ENCODE measurements around the gene MAN1C1. TPM values are rescaled to one million over a fixed set of nuclear protein-coding genes. Genes with fewer than 3 reads are reported as not detected.
A peak's percentile ranks its signal among the peaks of the same experiment; 100 is the strongest.

Gene MAN1C1
- total and polyA plus RNA-seq, 8 donors: 2.1 to 9.2 (median 4.0) TPM

- 89 to 91% methylated on average over 4 of the region's 4 CpGs for WGBS, 2 donors
- H3K4me3 ChIP-seq: no peak overlapping the region
- H3K27ac ChIP-seq: no peak overlapping the region
- TF ChIP-seq CTCF (IDR thresholded peaks at IDR 0.05): no peak
- no peaks in the 10 kb centered on the region for H3K9me3 ChIP-seq
- DNase-seq (no peak), FAIRE-seq (no peak), ATAC-seq (no peak)
- H3K4me1 ChIP-seq: peaks cover 0 to 11% (median 4%) of the 10 kb centered on the region in 3 donors
- H3K36me3 ChIP-seq: no peaks in the 10 kb centered on the region
- intact Hi-C loops (cut with DNase I): no loop called here
- no peaks in the 10 kb centered on the region for H3K27me3 ChIP-seq
Observed at GRCh38 chr1:25723250-25723880, 106.8 kb downstream of the MAN1C1 start.

- peaks cover 0 to 14% (median 8%) of the 10 kb centered on the region in 3 donors for H3K4me1 ChIP-seq
- H3K36me3 ChIP-seq: no peaks in the 10 kb centered on the region
- intact Hi-C loops (cut with DNase I): no loop called here
- no peaks in the 10 kb centered on the region for H3K9me3 ChIP-seq
- H3K27ac ChIP-seq: no peak overlapping the region
- no peak for FAIRE-seq
- DNase-seq: no peak
- no peak for ATAC-seq
- no peaks in the 10 kb centered on the region for H3K27me3 ChIP-seq
- no peak for TF ChIP-seq CTCF (IDR thresholded peaks at IDR 0.05)
- no peak overlapping the region for H3K4me3 ChIP-seq
- WGBS, 2 donors: 90 to 92% methylated on average over 7 of the region's 7 CpGs
Observed at GRCh38 chr1:25724201-25724600, 107.6 kb downstream of the MAN1C1 start.

- Histone ChIP-seq H3K27ac (no peak overlapping the region), H3K4me1 (peaks cover 0 to 17% (median 9%) of the 10 kb centered on the region in 3 donors), H3K4me3 (no peak overlapping the region), H3K36me3 (no peaks in the 10 kb centered on the region), H3K27me3 (no peaks in the 10 kb centered on the region), H3K9me3 (no peaks in the 10 kb centered on the region)
- DNase-seq (no peak), FAIRE-seq (no peak), ATAC-seq (no peak)
- WGBS, 2 donors: 94 to 100% methylated on average over 2 of the region's 2 CpGs
- no peak for TF ChIP-seq CTCF (IDR thresholded peaks at IDR 0.05)
- intact Hi-C loops (cut with DNase I): no loop called here
Observed at GRCh38 chr1:25724966-25725365, 108.4 kb downstream of the MAN1C1 start.

DNA sequence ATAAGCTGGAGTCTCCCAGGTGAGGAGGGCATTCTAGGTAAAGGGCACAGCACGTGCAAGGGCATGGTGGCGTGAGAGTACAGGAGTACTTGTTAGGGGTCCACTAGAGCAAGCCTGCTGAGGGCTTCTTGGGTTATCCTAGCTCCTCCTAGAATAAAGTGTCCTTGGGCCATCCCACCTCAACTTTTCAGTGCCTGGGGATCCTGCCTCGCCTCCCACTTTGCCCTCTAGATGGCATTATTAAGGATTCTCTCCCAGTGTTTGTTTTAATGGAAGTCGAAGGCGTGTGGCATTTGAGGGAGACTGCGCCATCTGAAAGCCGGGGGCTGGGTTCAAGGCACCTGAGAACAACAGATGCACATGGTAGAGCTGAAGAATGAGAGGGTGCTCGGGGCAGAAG is 108.9 kb downstream of the MAN1C1 start:
- Histone ChIP-seq H3K4me1 (peaks cover 0 to 23% (median 11%) of the 10 kb centered on the region in 3 donors), H3K9me3 (no peaks in the 10 kb centered on the region), H3K4me3 (no peak overlapping the region), H3K36me3 (no peaks in the 10 kb centered on the region), H3K27ac (no peak overlapping the region), H3K27me3 (no peaks in the 10 kb centered on the region)
- intact Hi-C loops (cut with DNase I): no loop called here
- 92 to 95% methylated on average over 8 of the region's 8 CpGs for WGBS, 2 donors
- ATAC-seq: no peak
- FAIRE-seq: no peak
- DNase-seq: no peak
- TF ChIP-seq CTCF (IDR thresholded peaks at IDR 0.05): no peak

DNA sequence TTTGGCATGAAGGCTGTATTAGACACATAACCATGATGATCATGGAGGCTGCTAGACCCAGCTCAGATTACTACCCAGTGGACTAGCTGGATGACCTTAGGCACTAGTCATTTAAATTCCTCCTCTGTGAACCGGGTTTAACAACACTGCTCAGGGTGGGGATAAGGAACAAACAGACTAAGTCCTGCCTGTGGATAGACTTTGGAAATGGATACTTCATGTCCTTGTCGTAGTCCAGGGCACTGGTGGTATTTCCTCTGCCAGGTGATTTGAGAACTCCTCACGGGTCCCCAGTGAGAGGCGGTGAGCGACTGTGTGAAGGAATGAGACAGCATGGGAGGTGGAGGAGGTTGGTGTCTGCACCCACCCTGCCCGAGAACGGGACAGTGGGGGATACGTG is 110.5 kb downstream of the MAN1C1 start:
- intact Hi-C loops (cut with DNase I): no loop called here
- Histone ChIP-seq H3K9me3 (no peaks in the 10 kb centered on the region), H3K27ac (peak overlapping the region in 1 of 4 donors; percentile 9), H3K36me3 (no peaks in the 10 kb centered on the region), H3K4me3 (no peak overlapping the region), H3K4me1 (peaks cover 0 to 27% (median 11%) of the 10 kb centered on the region in 3 donors), H3K27me3 (no peaks in the 10 kb centered on the region)
- TF ChIP-seq CTCF (IDR thresholded peaks at IDR 0.05): no peak
- peak; percentile 6 to 22 (median 16) for ATAC-seq
- no peak for FAIRE-seq
- DNase-seq: no peak
- 64 to 71% methylated on average over 8 of the region's 8 CpGs for WGBS, 2 donors

All from pancreas (tissue), 10 donors.